Skeletal muscle tissue (tissue), 4 donors: ENCODE measurements around the gene DNAH6. TPM values are rescaled to one million over a fixed set of nuclear protein-coding genes. Genes with fewer than 3 reads are reported as not detected.

Experiments
- H3K27ac ChIP-seq: one replicate; pipeline ENCODE4 v1.7.0; 2013; ENCODE audit warnings: mild to moderate bottlenecking, low read depth, low read length, inconsistent platforms
- H3K27me3 ChIP-seq, 3 donors: one replicate each; pipeline ENCODE4 v1.7.0; 2013; ENCODE audit warnings: low read length in 3 of 3; ENCODE audit not compliant: control insufficient read depth in 3 of 3, insufficient read depth in 3 of 3
- H3K36me3 ChIP-seq, 3 donors: one replicate each; pipeline ENCODE4 v1.7.0; 2013; ENCODE audit warnings: low read length in 3 of 3; ENCODE audit not compliant: control insufficient read depth in 3 of 3, insufficient read depth in 3 of 3
- H3K4me1 ChIP-seq, 3 donors: one replicate each; pipeline ENCODE4 v1.7.0; 2013; ENCODE audit warnings: low read length in 3 of 3, mild to moderate bottlenecking in 3 of 3; ENCODE audit not compliant: control insufficient read depth in 3 of 3, insufficient read depth in 3 of 3
- H3K4me3 ChIP-seq, 3 donors: one replicate each; pipeline ENCODE4 v1.7.0; 2013; ENCODE audit warnings: low read length in 3 of 3
- H3K9ac ChIP-seq, 3 donors: one replicate each; pipeline ENCODE4 v1.7.0; 2013; ENCODE audit warnings: low read length in 3 of 3, mild to moderate bottlenecking in 3 of 3, moderate library complexity in 2 of 3, low read depth in 1 of 3
- H3K9me3 ChIP-seq, 3 donors: one replicate each; pipeline ENCODE4 v1.7.0; 2013; ENCODE audit warnings: low read length in 3 of 3; ENCODE audit not compliant: control insufficient read depth in 3 of 3
- total RNA-seq: library from RNA; depleted of rRNA; stranded (reverse); fragments of >200 nt; gene quantifications from one replicate; pipeline ENCODE4 v1.2.3, GENCODE V29; 2014
- donor health status: Osteomylitis.

DNAH6 gene
- total RNA-seq, 1 donor from 2014 or later, result 1.0 TPM

GRCh38 chr2:84850471-84850870 is 334.2 kb downstream of the DNAH6 start:
- Histone ChIP-seq H3K27me3 (peaks cover 0 to 3% (median 0%) of the 10 kb centered on the region in 3 donors), H3K27ac (no peak overlapping the region), H3K36me3 (no peaks in the 10 kb centered on the region), H3K9ac (no peak overlapping the region), H3K4me1 (peaks cover 0 to 4% (median 0%) of the 10 kb centered on the region in 3 donors), H3K9me3 (peaks cover 0 to 4% (median 0%) of the 10 kb centered on the region in 3 donors), H3K4me3 (no peak overlapping the region)

- Histone ChIP-seq H3K9me3 (peaks cover 0 to 4% (median 0%) of the 10 kb centered on the region in 3 donors), H3K4me3 (no peak overlapping the region), H3K36me3 (no peaks in the 10 kb centered on the region), H3K9ac (no peak overlapping the region), H3K4me1 (peaks cover 0 to 4% (median 0%) of the 10 kb centered on the region in 3 donors), H3K27ac (no peak overlapping the region), H3K27me3 (peaks cover 0 to 3% (median 0%) of the 10 kb centered on the region in 3 donors)
Observed at GRCh38 chr2:84851876-84852275, 335.6 kb downstream of the DNAH6 start.

GRCh38 chr2:84854850-84855249 is 338.6 kb downstream of the DNAH6 start:
- Histone ChIP-seq H3K4me1 (no peaks in the 10 kb centered on the region), H3K9ac (no peak overlapping the region), H3K36me3 (no peaks in the 10 kb centered on the region)

GRCh38 chr2:84855731-84856130 is 339.4 kb downstream of the DNAH6 start:
- Histone ChIP-seq H3K4me3 (no peak overlapping the region), H3K9ac (no peak overlapping the region), H3K36me3 (no peaks in the 10 kb centered on the region), H3K4me1 (no peaks in the 10 kb centered on the region), H3K27me3 (peaks cover 0 to 7% (median 2%) of the 10 kb centered on the region in 3 donors), H3K9me3 (peaks cover 0 to 4% (median 0%) of the 10 kb centered on the region in 3 donors), H3K27ac (no peak overlapping the region)

More at GRCh38 chr2:84854850-84855249, 338.6 kb downstream of the DNAH6 start:
- H3K27ac ChIP-seq, result no peak overlapping the region
- H3K27me3 ChIP-seq, result peaks cover 0 to 7% (median 0%) of the 10 kb centered on the region in 3 donors
- no peak overlapping the region for H3K4me3 ChIP-seq
- peaks cover 0 to 4% (median 0%) of the 10 kb centered on the region in 3 donors for H3K9me3 ChIP-seq

- H3K9me3 ChIP-seq, result peaks cover 0 to 4% (median 0%) of the 10 kb centered on the region in 3 donors
- H3K9ac ChIP-seq, result no peak overlapping the region
- H3K4me3 ChIP-seq, result no peak overlapping the region
- H3K27ac ChIP-seq, result no peak overlapping the region
- peaks cover 0 to 7% (median 6%) of the 10 kb centered on the region in 3 donors for H3K27me3 ChIP-seq
- no peaks in the 10 kb centered on the region for H3K4me1 ChIP-seq
- H3K36me3 ChIP-seq, result no peaks in the 10 kb centered on the region
Observed at GRCh38 chr2:84856787-84857186, 340.5 kb downstream of the DNAH6 start.

GRCh38 chr2:84857566-84857965 is 341.3 kb downstream of the DNAH6 start:
- peaks cover 0 to 7% (median 6%) of the 10 kb centered on the region in 3 donors for H3K27me3 ChIP-seq
- H3K36me3 ChIP-seq, result no peaks in the 10 kb centered on the region
- H3K4me3 ChIP-seq, result no peak overlapping the region
- no peaks in the 10 kb centered on the region for H3K9me3 ChIP-seq
- H3K4me1 ChIP-seq, result no peaks in the 10 kb centered on the region
- no peak overlapping the region for H3K9ac ChIP-seq
- no peak overlapping the region for H3K27ac ChIP-seq

GRCh38 chr2:84858123-84858522 is 341.8 kb downstream of the DNAH6 start:
- Histone ChIP-seq H3K9ac (no peak overlapping the region), H3K4me3 (no peak overlapping the region), H3K9me3 (no peaks in the 10 kb centered on the region), H3K27ac (no peak overlapping the region), H3K27me3 (peaks cover 0 to 7% (median 6%) of the 10 kb centered on the region in 3 donors), H3K4me1 (no peaks in the 10 kb centered on the region), H3K36me3 (no peaks in the 10 kb centered on the region)

- peaks cover 0 to 7% (median 6%) of the 10 kb centered on the region in 3 donors for H3K27me3 ChIP-seq
- no peak overlapping the region for H3K9ac ChIP-seq
- H3K36me3 ChIP-seq, result no peaks in the 10 kb centered on the region
- no peaks in the 10 kb centered on the region for H3K9me3 ChIP-seq
- no peaks in the 10 kb centered on the region for H3K4me1 ChIP-seq
- no peak overlapping the region for H3K27ac ChIP-seq
- H3K4me3 ChIP-seq, result no peak overlapping the region
Observed at GRCh38 chr2:84858937-84859336, 342.6 kb downstream of the DNAH6 start.

GRCh38 chr2:84861539-84861938 is 345.2 kb downstream of the DNAH6 start:
- H3K9ac ChIP-seq, result no peak overlapping the region
- no peak overlapping the region for H3K4me3 ChIP-seq
- H3K4me1 ChIP-seq, result no peaks in the 10 kb centered on the region
- H3K27me3 ChIP-seq, result peaks cover 0 to 9% (median 4%) of the 10 kb centered on the region in 3 donors
- H3K9me3 ChIP-seq, result no peaks in the 10 kb centered on the region
- H3K36me3 ChIP-seq, result no peaks in the 10 kb centered on the region
- no peak overlapping the region for H3K27ac ChIP-seq

- no peaks in the 10 kb centered on the region for H3K4me1 ChIP-seq
- no peak overlapping the region for H3K4me3 ChIP-seq
- H3K36me3 ChIP-seq, result no peaks in the 10 kb centered on the region
- H3K27ac ChIP-seq, result no peak overlapping the region
- peaks cover 0 to 9% (median 4%) of the 10 kb centered on the region in 3 donors for H3K27me3 ChIP-seq
- no peaks in the 10 kb centered on the region for H3K9me3 ChIP-seq
- no peak overlapping the region for H3K9ac ChIP-seq
Observed at GRCh38 chr2:84862006-84862405, 345.7 kb downstream of the DNAH6 start.
